ENCODE results near the gene SLC35E1.

Gene SLC35E1

DNA sequence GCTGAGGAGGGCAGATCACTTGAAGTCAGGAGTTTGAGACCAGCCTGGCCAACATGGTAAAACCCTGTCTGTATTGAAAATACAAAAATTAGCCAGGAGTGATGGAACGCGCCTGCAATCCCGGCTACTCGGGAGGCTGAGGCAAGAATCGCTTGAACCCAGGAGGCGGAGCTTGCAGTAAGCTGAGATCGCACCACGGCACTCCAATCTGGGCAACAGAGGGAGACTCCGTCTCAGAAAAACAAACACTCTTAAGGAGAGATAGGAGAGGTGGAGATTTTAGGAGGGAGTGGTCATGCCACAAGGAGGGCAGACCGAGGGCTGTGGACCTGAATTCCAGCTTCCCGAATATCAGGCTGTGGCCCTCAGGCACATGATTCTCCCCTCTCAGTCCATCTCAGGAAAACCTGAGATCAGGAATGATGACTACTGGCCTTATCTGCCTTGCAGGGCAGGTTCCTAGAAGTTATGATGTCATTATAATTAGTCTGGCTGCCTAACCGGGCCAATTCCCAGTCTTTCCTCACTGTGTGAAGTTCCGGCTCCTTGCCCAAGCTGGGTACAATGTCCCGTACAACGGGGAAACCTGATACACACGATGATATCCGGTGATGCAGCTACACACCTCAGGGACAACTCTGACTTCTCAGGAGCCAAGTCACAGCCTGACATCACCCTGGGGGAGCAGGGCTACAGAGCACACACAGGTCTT is 2.5 kb downstream of the SLC35E1 start:
- TF ChIP-seq, protein P1, sequence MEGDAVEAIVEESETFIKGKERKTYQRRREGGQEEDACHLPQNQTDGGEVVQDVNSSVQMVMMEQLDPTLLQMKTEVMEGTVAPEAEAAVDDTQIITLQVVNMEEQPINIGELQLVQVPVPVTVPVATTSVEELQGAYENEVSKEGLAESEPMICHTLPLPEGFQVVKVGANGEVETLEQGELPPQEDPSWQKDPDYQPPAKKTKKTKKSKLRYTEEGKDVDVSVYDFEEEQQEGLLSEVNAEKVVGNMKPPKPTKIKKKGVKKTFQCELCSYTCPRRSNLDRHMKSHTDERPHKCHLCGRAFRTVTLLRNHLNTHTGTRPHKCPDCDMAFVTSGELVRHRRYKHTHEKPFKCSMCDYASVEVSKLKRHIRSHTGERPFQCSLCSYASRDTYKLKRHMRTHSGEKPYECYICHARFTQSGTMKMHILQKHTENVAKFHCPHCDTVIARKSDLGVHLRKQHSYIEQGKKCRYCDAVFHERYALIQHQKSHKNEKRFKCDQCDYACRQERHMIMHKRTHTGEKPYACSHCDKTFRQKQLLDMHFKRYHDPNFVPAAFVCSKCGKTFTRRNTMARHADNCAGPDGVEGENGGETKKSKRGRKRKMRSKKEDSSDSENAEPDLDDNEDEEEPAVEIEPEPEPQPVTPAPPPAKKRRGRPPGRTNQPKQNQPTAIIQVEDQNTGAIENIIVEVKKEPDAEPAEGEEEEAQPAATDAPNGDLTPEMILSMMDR (IDR thresholded peaks at IDR 0.05; ENCODE audit: low read depth, low read length): no peak
- DNase-seq (ENCODE audit: low read depth in 2 of 2): no peak
- H3K4me3 ChIP-seq (replicated peaks in 1 of 2; ENCODE audit: low read depth in 2 of 2, low read length in 2 of 2): no peak overlapping the region

DNA sequence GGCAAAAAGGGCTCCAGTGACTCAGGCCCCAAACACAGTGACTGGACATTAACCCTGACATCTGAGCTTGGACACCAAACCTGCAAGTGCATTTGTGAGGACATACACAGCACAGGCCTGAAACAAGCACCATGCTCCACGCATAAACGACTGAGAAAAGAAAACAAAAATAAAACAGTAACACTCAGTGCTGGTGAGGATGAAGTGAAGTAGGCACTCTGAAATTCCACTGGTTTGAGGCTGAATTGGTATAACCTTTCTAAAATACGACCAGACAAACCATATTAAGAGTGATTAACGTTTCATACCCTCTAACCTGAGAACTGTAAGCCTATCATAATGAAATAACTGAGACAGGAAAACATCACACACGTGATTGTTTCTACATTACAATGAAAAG is 5.5 kb downstream of the SLC35E1 start:
- TF ChIP-seq, protein P1 (IDR thresholded peaks at IDR 0.05; ENCODE audit: low read depth, low read length): no peak
- no peak for DNase-seq (ENCODE audit: low read depth in 2 of 2)
- H3K4me3 ChIP-seq (replicated peaks in 1 of 2; ENCODE audit: low read depth in 2 of 2, low read length in 2 of 2): no peak overlapping the region

DNA sequence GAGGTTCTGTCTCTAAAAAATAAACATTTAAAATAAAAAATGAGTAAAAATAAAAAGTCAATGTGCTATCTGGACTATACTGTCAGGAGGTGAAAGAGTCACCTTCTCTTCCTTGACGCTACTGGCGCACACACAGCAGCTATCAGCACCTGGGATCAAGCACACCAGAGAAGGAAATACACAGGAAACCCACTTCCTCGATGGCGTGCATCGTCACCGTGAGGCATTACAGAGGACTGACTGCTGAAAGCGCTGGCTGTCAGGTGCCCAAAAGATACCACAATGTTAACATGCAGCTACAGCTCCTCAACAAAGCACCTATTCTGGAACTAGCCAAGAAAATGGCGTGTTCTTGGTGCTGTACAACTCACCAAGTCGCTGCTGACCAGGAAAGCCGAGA is 6.1 kb downstream of the SLC35E1 start:
- no peak overlapping the region for H3K4me3 ChIP-seq (replicated peaks in 1 of 2; ENCODE audit: low read depth in 2 of 2, low read length in 2 of 2)
- TF ChIP-seq, protein P1 (IDR thresholded peaks at IDR 0.05; ENCODE audit: low read depth, low read length): no peak
- no peak for DNase-seq (ENCODE audit: low read depth in 2 of 2)

DNA sequence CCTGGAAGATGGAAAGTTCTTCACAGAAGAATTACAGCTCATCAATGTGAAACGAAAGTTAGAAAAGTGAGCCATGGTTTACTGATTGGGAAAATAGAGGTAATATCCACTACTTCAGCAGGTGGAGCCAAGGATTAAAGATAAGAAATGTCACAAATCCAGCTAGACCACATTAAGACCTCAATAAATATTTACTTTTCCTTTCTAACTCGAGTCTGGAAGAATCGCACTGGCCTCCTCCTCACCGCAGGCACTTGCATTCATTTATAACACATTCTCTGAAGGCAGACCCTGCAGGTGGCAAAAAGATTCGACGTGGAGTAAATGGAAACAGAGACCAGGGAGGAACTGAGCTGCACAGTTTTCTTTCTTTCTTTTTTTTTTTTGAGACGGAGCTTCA is 7.4 kb downstream of the SLC35E1 start:
- H3K4me3 ChIP-seq (replicated peaks in 1 of 2; ENCODE audit: low read depth in 2 of 2, low read length in 2 of 2): no peak overlapping the region
- TF ChIP-seq, protein P1 (IDR thresholded peaks at IDR 0.05; ENCODE audit: low read depth, low read length): no peak
- no peak for DNase-seq (ENCODE audit: low read depth in 2 of 2)

DNA sequence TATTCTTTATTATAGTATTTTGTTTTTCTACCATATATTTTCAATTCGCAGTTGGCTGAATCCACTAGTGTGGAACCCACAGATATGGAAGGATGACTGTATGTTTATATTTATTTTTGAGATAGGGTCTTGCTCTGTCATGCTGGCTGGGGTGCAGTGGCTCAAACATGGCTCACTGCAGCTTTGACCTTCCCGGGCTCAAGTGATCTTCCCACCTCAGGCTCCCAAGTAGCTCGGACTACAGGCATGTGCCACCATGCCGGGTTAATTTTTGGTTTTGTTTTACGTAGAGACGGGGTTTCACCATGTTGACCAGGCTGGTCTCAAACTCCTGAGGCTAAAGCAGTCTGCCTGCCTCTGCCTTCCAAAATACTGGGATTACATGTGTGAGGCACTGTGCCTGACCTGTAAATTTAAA is 9.6 kb downstream of the SLC35E1 start:
- no peak overlapping the region for H3K4me3 ChIP-seq (replicated peaks in 1 of 2; ENCODE audit: low read depth in 2 of 2, low read length in 2 of 2)
- no peak for DNase-seq (ENCODE audit: low read depth in 2 of 2)
- TF ChIP-seq, protein P1 (IDR thresholded peaks at IDR 0.05; ENCODE audit: low read depth, low read length): no peak

DNA sequence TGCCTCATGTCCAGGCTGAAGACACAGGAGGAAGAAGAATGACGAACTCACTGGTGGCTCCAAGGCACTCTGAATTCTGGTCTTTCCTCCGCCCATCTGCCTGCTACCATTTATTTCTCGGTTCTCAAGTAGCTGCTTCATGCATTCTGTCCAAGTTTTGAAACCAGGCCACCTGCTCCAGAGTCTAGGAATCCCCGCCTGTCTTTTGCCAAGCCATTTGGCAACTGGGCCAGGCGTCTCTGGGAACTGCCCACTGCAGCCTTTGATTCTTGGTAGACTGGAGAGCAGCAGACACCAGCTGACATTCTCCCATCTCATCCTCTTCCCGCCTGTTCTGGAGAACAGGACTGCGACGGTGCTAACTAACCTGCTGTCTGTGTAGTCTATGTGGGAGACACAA is 10.8 kb downstream of the SLC35E1 start:
- H3K4me3 ChIP-seq (replicated peaks in 1 of 2; ENCODE audit: low read depth in 2 of 2, low read length in 2 of 2): no peak overlapping the region
- TF ChIP-seq, protein P1 (IDR thresholded peaks at IDR 0.05; ENCODE audit: low read depth, low read length): no peak
- DNase-seq (ENCODE audit: low read depth in 2 of 2): no peak

DNA sequence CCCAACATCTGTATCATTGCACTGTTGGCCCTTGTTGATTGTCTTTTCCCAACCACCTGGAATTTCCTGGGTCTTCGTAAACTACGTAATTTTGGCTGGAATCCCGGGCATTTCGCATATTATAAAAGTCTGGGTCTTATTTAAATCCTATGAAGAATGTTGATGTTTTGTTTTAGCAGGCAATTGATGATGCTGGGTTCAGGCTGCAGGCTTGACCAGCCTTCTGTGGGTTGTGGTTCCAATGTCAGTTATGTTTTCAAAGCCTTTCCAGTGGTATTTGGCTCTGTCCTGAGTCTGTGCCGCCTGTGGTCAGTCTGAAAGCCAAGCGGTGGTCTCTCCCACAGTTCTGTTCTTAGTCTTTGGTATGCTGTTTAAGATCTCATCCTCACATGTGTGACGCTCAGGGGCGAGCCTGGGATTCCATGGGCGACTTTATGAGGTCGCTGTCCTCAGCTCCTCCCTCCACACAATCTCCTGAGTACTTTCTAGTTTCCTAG is 12.4 kb downstream of the SLC35E1 start:
- H3K4me3 ChIP-seq (replicated peaks in 1 of 2; ENCODE audit: low read depth in 2 of 2, low read length in 2 of 2): no peak overlapping the region
- TF ChIP-seq, protein P1 (IDR thresholded peaks at IDR 0.05; ENCODE audit: low read depth, low read length): no peak
- no peak for DNase-seq (ENCODE audit: low read depth in 2 of 2)

All from cardiac fibroblast (primary cell).